Activated T-cell treated with anti-CD3 and anti-CD28 coated beads, Interleukin-2, amount 50 U/mL, for 4 hours (primary cell): ENCODE results near the gene DPYSL5. TPM values are rescaled to one million over a fixed set of nuclear protein-coding genes. Genes with fewer than 3 reads are reported as not detected.

ENCODE experiments used
- ATAC-seq, 2 donors: fragments of 200-7000 bp; cut with Tn5 transposase; one replicate each; pipeline ENCODE4 v1.10.0; 2021
- DNase-seq: peaks from one replicate; pipeline ENCODE4 v3.0.0-alpha.2; 2020
- H3K27me3 Mint-ChIP-seq: one replicate; pipeline ENCODE4 v1.8.0; 2021; ENCODE audit warnings: low read depth, mixed read lengths
- H3K36me3 Mint-ChIP-seq: one replicate; pipeline ENCODE4 v1.8.0; 2022; ENCODE audit warnings: mixed read lengths; ENCODE audit not compliant: insufficient read depth
- H3K4me1 Mint-ChIP-seq: one replicate; pipeline ENCODE4 v1.8.0; 2021; ENCODE audit warnings: low read depth, mixed read lengths
- H3K4me3 Mint-ChIP-seq: one replicate; pipeline ENCODE4 v1.8.0; 2021; ENCODE audit warnings: mild to moderate bottlenecking, moderate library complexity, mixed read lengths
- H3K9me3 Mint-ChIP-seq: one replicate; pipeline ENCODE4 v1.8.0; 2021; ENCODE audit warnings: mixed read lengths
- total RNA-seq, 3 donors: library from RNA; stranded (reverse); gene quantifications; one replicate each; pipeline ENCODE4 v1.2.1, GENCODE V29; 2021

The DPYSL5 gene
- total RNA-seq, 3 donors from 2014 or later, result not detected

DNA sequence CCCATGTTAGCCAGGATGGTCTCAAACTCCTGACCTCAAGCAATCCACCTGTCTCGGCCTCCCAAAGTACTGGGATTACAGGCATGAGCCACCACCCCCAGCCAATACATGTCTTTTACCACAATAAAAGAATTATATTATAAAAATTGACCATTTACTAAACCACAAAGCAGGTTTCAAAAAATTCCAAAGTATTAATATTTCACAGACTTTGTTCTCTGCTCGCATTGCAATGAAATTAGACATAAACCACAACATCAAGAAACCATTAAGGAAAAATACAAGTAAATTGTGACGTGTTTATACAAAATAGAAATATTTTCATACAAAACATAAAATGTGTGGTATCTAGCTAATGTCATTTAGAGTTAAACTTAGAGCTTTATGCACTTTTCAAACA is 109.1 kb downstream of the DPYSL5 start:
- H3K4me3 Mint-ChIP-seq, result no peak overlapping the region
- H3K4me1 Mint-ChIP-seq, result no peaks in the 10 kb centered on the region
- no peaks in the 10 kb centered on the region for H3K9me3 Mint-ChIP-seq
- peaks cover 45% of the 10 kb centered on the region for H3K27me3 Mint-ChIP-seq
- H3K36me3 Mint-ChIP-seq, result no peaks in the 10 kb centered on the region
- ATAC-seq (no peak), DNase-seq (no peak)

DNA sequence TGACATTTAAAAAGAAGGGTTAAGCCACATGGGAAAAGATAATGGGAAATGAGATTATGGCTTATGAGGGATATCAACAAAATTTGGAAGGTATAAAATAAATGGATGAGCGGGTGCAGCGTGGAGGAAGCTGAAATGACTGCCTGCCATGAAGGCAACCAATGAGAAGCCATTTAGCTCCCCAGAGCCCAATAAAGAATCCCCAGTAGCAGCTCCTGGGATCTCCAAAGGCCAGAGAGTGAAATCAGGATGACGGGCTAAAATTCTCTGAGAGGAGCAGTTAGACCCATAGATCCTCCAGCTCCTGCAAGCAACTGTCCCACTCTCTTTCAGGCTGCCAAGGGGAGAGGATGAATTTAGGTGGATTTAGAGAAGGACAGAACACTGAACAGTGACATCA is 109.6 kb downstream of the DPYSL5 start:
- peaks cover 46% of the 10 kb centered on the region for H3K27me3 Mint-ChIP-seq
- ATAC-seq, result no peak
- H3K4me1 Mint-ChIP-seq, result no peaks in the 10 kb centered on the region
- H3K9me3 Mint-ChIP-seq, result no peaks in the 10 kb centered on the region
- DNase-seq, result no peak
- no peak overlapping the region for H3K4me3 Mint-ChIP-seq
- no peaks in the 10 kb centered on the region for H3K36me3 Mint-ChIP-seq

DNA sequence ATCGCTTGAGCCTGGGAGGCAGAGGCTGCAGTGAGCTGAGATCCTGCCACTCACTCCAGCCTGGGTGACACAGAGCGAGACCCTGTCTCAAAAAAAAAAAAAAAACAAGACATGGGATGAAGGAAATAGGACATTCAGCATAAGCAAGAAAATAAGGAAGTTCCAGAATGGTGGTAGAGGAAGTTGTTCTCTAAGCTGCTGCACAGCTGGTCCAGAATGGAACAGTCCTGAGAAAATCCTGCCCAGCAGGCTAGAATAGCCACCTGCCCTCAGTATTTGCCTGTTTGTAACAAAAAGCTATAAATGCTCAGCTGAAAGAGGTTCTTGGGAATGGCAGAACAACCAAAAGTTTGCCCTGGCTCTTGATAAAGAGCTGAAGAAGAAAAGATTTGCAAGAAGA is 111.4 kb downstream of the DPYSL5 start:
- H3K9me3 Mint-ChIP-seq, result no peaks in the 10 kb centered on the region
- no peak overlapping the region for H3K4me3 Mint-ChIP-seq
- H3K36me3 Mint-ChIP-seq, result no peaks in the 10 kb centered on the region
- no peaks in the 10 kb centered on the region for H3K4me1 Mint-ChIP-seq
- no peak for DNase-seq
- ATAC-seq, result no peak
- peaks cover 50% of the 10 kb centered on the region for H3K27me3 Mint-ChIP-seq

DNA sequence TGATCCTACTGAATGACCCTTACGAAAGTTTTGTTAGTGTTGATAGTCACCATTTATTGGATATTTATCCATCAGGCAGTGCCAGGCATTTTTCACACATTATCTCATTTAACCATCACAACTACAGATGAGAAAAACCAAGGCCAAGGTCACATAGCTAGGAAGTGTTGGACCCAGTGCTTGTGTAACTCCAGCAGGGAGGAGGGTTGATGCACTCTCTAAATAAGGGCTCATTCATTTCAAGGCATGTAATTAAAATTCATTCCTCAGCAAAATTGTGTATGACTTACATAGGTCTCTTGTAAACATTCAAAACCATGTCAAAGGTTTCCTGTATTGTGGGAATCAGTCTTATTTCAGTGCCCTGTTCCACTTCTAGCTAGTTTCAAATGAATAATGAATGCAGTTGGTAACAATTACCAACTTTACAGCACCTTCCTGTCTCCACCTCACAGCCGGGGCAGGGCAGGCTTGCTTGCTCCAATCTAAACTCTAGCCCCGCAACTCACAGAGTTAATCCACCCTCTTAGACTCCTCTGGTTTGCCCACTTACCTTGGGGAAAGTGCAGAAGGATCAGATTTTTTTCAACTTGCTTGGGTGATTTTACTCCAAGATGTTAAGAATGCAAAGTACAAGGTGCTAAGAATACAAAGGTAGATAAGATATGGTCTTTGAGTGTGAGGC is 116.7 kb downstream of the DPYSL5 start:
- peaks cover 32% of the 10 kb centered on the region for H3K27me3 Mint-ChIP-seq
- no peak overlapping the region for H3K4me3 Mint-ChIP-seq
- DNase-seq (no peak), ATAC-seq (no peak)
- H3K4me1 Mint-ChIP-seq, result peaks cover 9% of the 10 kb centered on the region
- no peaks in the 10 kb centered on the region for H3K9me3 Mint-ChIP-seq
- H3K36me3 Mint-ChIP-seq, result no peaks in the 10 kb centered on the region

DNA sequence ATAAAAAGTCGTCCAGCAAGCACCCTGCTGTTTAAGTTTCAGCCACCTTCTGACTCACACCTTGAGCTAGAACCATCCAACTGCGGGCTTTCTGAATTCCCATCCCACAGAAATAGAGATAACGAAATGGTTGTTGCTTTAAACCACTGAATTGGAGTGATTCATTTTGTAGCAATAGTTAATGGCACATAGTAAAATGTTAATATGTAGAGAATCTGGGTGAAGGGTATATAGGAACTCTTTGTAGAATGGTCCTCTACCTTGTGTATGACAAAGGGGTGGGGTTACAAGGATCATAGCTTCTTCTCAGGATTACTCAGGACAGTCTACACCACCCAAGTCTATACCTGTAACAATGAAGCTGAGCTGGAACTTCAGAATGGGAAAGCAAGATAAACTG is 120.1 kb downstream of the DPYSL5 start:
- ATAC-seq, result no peak
- no peak overlapping the region for H3K4me3 Mint-ChIP-seq

DNA sequence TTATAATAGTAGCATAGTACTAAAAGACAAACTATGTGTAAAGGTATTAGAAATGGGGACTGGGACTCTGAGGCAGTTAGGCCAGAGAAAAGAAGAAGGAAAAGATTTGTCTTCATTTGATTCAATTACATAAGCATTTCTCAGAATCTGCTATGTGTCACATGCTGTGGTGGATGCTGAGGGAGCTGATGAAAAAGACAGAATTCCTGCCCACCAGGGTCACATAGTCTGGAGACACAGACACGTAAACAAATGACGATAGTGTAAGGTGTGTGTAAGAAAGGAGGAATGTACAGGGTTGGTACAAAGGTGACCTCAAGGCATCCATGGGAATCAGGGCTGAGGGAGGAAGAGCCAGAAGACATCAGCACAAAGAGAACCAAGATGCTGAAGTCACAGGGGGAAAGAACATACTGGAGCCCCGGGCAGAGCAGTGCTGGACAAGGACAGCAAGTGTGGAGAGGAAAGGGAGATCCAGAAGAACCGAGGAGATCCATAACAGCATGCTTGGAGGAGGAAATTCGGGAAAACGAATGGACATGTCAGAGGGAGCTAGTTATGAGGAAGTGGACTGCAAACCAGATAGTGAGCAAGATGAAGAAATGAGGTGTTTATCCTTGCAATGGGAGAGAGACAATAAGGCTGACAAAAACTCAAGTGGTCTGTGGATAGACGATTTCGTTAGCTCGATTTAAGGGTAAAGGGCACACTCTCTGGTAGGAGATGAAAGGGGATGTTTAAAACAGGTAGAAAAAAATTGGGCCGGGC is 121.3 kb downstream of the DPYSL5 start:
- DNase-seq (no peak), ATAC-seq (no peak)
- Mint-ChIP-seq H3K27me3 (peaks cover 12% of the 10 kb centered on the region), H3K4me3 (peak overlapping the region; percentile 81), H3K9me3 (no peaks in the 10 kb centered on the region), H3K36me3 (no peaks in the 10 kb centered on the region), H3K4me1 (peaks cover 21% of the 10 kb centered on the region)

More for the DNA sequence above, 120.1 kb downstream of the DPYSL5 start:
- H3K36me3 Mint-ChIP-seq, result no peaks in the 10 kb centered on the region
- H3K27me3 Mint-ChIP-seq, result peaks cover 15% of the 10 kb centered on the region
- no peaks in the 10 kb centered on the region for H3K9me3 Mint-ChIP-seq
- no peak for DNase-seq
- peaks cover 21% of the 10 kb centered on the region for H3K4me1 Mint-ChIP-seq

DNA sequence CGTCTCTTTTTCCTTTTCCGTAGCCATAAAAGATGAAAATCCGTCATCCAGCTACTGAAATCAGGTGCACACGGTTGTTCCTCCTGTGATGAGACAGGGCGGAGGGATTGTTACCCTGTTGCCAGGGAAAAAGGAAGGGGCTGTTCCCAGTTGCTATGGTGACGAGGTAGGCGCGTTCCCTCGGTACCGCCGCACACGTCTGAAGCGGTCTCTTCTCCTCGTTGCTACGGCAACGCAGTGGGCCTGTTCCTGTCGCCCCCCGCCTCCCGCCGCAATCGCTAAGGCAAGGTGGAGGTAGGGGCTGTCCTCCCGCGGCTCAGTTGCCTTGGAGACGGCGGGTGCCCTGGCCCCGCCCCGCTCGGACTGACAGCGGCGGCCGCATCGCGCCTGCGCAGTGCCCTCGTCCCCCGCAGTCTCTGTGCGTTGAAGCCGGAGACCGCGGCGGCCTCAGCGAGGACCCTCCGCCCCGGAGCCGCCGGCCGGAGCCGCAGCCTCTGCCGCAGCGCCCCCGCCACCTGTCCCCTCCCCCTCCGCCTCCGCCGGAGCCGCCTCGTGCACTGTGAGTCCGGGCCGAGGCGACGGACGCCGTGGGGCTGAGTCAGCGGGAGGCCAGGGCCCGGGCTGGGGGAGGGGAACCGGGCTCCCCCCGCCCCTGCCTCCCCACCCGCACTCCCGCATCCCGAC is 122.5 kb downstream of the DPYSL5 start, which contains the start of gene MAPRE3:
MAPRE3 (plus strand) TSS at position 394 of the 684 bp plus-strand sequence. CDS start 51,582 bp downstream, outside the sequence.
- no peaks in the 10 kb centered on the region for H3K36me3 Mint-ChIP-seq
- H3K27me3 Mint-ChIP-seq, result peaks cover 11% of the 10 kb centered on the region
- no peaks in the 10 kb centered on the region for H3K9me3 Mint-ChIP-seq
- peak within 1 kb of the TSS; percentile 86 for H3K4me3 Mint-ChIP-seq
- H3K4me1 Mint-ChIP-seq, result peaks cover 21% of the 10 kb centered on the region
- DNase-seq (peak; percentile 66), ATAC-seq (peak; percentile 92 to 94)

DNA sequence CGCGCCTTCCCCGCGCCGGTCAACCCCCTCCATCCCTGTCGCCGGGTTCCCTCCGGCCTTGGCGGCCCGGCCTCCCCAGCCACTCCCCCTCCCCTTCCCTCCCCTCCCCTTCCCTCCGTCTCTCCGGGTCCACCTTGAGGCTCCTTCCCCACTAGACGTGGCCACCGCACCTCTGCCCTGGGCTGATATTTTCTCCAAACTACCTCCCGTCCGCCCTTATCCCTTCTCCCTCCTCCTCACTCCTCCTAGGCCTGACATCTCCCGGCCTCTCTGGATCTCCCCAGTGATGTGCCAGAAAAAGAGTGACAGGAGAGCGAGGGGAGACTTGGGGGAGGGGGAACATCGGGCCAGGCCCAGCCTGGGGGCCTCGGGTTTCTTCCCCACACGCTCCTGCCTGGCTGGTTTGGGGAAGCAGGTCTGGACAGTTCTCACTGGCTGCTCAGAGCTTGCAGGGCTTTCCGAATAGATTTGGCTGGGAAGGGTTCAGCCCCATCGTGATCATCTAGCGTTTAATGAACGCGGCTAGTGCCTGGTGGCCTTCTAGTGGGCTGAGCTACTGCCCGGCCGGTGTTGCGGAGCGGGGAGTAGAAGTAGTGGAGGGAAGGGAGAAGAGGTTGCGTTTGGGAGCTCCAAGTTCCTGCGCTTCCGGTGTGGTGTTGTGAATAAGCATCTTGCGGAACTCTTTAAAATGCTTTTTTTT is 123.1 kb downstream of the DPYSL5 start:
- Mint-ChIP-seq H3K27me3 (peaks cover 11% of the 10 kb centered on the region), H3K9me3 (no peaks in the 10 kb centered on the region), H3K36me3 (no peaks in the 10 kb centered on the region), H3K4me3 (peak overlapping the region; percentile 86), H3K4me1 (peaks cover 21% of the 10 kb centered on the region)
- no peak for DNase-seq
- ATAC-seq, result peak; percentile 2 to 41

DNA sequence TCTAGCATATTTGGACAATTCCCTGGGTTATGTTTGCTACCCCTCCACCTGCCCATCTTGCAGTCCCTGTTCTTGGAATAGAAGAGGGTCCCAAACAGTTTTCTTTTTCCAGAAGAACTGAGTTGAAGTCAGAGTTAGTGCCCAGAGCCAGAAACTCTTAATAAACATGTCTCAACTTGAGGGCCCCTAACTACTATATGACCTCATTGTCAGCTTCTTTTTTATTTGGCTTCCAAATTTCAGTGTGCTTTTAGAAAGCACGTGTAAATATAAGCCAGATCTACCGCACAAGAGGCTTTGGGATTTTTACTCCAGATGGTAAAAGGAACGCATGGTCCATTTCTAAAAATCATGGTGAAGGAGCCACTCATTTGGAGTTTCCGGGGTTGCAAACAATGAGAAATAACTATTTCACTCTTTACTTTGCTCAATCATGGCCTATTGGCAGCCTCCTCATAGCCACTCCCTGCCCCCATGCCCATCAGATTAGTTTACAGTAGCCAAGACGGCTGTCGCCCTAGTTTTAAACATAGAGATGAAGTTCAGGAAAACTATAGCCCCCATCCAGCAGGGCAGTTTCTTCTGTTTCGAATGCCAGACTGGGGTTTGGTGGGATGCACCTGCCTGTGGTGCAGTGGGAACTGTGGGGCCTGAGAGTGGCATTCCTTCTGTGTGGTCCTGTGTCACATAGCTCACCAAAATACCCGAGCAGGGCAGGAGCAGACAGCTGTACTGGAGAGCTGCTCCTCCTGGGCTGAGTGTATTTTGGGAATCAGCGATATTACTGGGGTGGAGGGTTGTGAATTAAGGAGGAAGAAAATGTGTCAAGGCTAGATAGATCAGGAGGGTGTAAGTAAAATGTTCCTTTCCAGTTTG is 124.2 kb downstream of the DPYSL5 start:
- Mint-ChIP-seq H3K27me3 (peaks cover 8% of the 10 kb centered on the region), H3K36me3 (no peaks in the 10 kb centered on the region), H3K4me3 (peak overlapping the region; percentile 86), H3K4me1 (peaks cover 21% of the 10 kb centered on the region), H3K9me3 (no peaks in the 10 kb centered on the region)
- DNase-seq, result no peak
- ATAC-seq, result no peak

DNA sequence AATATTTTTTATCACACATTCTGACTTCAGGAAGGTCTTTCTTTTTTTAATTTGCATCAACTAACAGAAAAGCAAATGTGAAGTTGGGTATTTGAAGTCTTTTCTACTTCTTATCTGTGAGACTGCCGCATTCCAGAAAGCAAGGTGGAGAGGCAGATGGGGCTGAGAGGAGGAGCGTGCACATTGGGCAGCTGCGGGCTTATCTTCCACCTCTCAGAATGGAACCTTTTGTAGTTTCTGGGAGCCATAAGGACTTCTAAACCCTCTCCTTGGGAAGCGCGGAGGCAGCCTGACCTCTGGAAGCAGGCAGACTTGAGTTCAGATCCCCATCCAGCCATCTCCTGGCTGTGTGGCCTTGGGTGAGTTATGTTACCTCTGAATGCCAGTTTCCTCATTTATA is 126.4 kb downstream of the DPYSL5 start:
- Mint-ChIP-seq H3K4me1 (peaks cover 14% of the 10 kb centered on the region), H3K4me3 (no peak overlapping the region), H3K36me3 (no peaks in the 10 kb centered on the region), H3K9me3 (no peaks in the 10 kb centered on the region), H3K27me3 (peaks cover 2% of the 10 kb centered on the region)
- DNase-seq (no peak), ATAC-seq (no peak)

DNA sequence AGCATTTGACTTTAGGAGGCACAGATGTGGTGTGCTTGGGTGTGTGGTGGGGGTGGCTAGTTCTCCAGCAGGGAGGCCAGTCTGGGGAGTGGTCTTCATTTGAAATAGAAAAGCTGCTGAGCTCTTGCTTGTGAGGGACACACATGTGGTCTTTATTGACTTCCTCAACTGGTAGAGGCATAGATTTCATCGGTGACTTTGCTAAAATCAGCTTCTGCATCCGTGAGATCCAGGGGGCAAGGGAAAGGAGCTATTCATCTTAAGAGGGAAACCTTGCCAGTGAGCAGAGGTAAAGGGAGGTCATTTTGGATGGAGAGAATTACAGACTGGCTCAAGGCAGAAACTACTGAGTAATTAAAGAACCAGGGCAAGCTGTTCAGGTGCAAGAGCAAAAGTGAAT is 127.2 kb downstream of the DPYSL5 start:
- H3K4me1 Mint-ChIP-seq, result peaks cover 7% of the 10 kb centered on the region
- no peaks in the 10 kb centered on the region for H3K36me3 Mint-ChIP-seq
- H3K4me3 Mint-ChIP-seq, result no peak overlapping the region
- no peaks in the 10 kb centered on the region for H3K27me3 Mint-ChIP-seq
- no peak for ATAC-seq
- DNase-seq, result no peak
- no peaks in the 10 kb centered on the region for H3K9me3 Mint-ChIP-seq

DNA sequence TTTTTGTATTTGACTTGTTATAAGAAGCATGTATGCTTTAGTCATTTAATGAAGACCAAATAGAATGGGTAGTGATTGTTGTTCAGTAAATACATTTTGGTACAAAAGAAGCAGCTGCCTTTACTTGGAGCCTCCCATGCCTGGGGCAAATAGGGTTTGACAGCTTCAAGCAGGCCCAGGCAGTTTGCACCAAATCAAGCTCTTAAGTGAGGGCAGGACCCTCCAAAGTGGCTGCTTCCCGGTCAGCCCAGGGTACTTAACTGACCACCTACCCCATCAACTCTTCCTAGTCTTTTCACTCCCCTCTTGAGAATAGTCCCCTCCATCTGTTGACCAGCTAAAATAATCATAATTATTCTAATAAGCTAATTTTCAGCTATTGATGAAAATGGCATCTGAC is 127.7 kb downstream of the DPYSL5 start:
- H3K36me3 Mint-ChIP-seq, result no peaks in the 10 kb centered on the region
- no peaks in the 10 kb centered on the region for H3K27me3 Mint-ChIP-seq
- H3K4me1 Mint-ChIP-seq, result peaks cover 6% of the 10 kb centered on the region
- no peaks in the 10 kb centered on the region for H3K9me3 Mint-ChIP-seq
- ATAC-seq (no peak), DNase-seq (no peak)
- no peak overlapping the region for H3K4me3 Mint-ChIP-seq

DNA sequence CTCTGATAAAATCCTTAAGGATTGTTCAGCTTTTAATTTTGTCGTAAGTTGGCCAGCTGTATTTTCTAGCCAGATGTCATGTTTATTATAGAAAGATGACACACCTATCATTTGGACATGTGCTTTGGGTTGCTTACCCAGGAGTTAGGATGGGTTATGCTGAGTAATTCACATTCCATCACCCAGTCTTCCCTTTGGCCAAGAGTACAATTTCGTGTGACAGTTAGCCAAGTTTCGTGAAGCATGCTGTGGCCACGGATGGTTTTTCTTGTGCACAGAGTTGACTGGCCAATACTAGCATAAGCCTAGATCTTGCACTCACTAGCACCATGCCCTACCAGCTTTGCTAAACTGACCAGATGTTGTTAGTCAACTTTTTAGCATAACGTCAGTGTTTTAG is 128.3 kb downstream of the DPYSL5 start:
- Mint-ChIP-seq H3K9me3 (no peaks in the 10 kb centered on the region), H3K36me3 (no peaks in the 10 kb centered on the region), H3K4me1 (peaks cover 4% of the 10 kb centered on the region), H3K27me3 (no peaks in the 10 kb centered on the region), H3K4me3 (no peak overlapping the region)
- ATAC-seq (no peak), DNase-seq (no peak)
